CD14-positive monocyte (primary cell): ENCODE data around the gene PITPNB. TPM values are rescaled to one million over a fixed set of nuclear protein-coding genes. Genes with fewer than 3 reads are reported as not detected.

Experiments
- DNase-seq, 3 donors: peaks; one replicate each; pipeline ENCODE4 v3.0.0-alpha.2; 2011 to 2022
- H2AFZ ChIP-seq: 2 replicates; pipeline ENCODE4 v1.6.0; 2012; ENCODE audit warnings: mild to moderate bottlenecking, low read depth, low read length, inconsistent platforms; ENCODE audit not compliant: insufficient read depth, poor library complexity, severe bottlenecking
- H3K27ac ChIP-seq, 2 donors: 1 replicate in 1 of 2; 2 replicates in 1 of 2; pipeline ENCODE4 v1.5.1; 2012 to 2013; ENCODE audit warnings: low read length in 2 of 2, control low read depth in 1 of 2, inconsistent platforms in 1 of 2, low read depth in 1 of 2, mild to moderate bottlenecking in 1 of 2
- H3K27me3 ChIP-seq, 2 donors: one replicate each; pipeline versions ENCODE4 v1.6.0 to v1.6.1; 2011 to 2013; ENCODE audit warnings: low read length in 2 of 2; ENCODE audit not compliant: control insufficient read depth in 2 of 2, insufficient read depth in 2 of 2
- H3K36me3 ChIP-seq, 2 donors: replicated peaks in 1 of 2; 1 replicate in 1 of 2; 2 replicates in 1 of 2; pipeline versions ENCODE4 v1.5.1 to v1.6.1; 2012 to 2013; ENCODE audit warnings: low read length in 2 of 2, control low read depth in 1 of 2, inconsistent platforms in 1 of 2, mild to moderate bottlenecking in 1 of 2; ENCODE audit not compliant: insufficient read depth in 2 of 2, control insufficient read depth in 1 of 2
- H3K4me1 ChIP-seq, 2 donors: 1 replicate in 1 of 2; 2 replicates in 1 of 2; pipeline versions ENCODE4 v1.5.1 to v1.6.1; 2012 to 2013; ENCODE audit warnings: low read length in 2 of 2, control low read depth in 1 of 2, inconsistent platforms in 1 of 2, mild to moderate bottlenecking in 1 of 2, moderate library complexity in 1 of 2; ENCODE audit not compliant: insufficient read depth in 2 of 2, control insufficient read depth in 1 of 2
- H3K4me2 ChIP-seq: replicated peaks from 2 replicates; pipeline ENCODE3; 2012; ENCODE audit warnings: low read length, moderate library complexity, mild to moderate bottlenecking; ENCODE audit not compliant: poor library complexity, severe bottlenecking; ENCODE audit errors: extremely low read depth
- H3K4me3 ChIP-seq, 3 experiments: fragments of 200-600 bp in 1 of 3; sonication (generic) in 1 of 3; replicated peaks in 1 of 3; 1 replicate in 2 of 3; 2 replicates in 1 of 3; pipeline ENCODE4 v1.5.1; 2011 to 2013; ENCODE audit warnings: low read length in 3 of 3, mild to moderate bottlenecking in 3 of 3, control low read depth in 2 of 3, low read depth in 2 of 3, inconsistent platforms in 1 of 3, moderate library complexity in 1 of 3
- H3K79me2 ChIP-seq: 2 replicates; pipeline ENCODE4 v1.6.0; 2012; ENCODE audit warnings: mild to moderate bottlenecking, control low read depth, inconsistent platforms, low read length, moderate library complexity; ENCODE audit not compliant: insufficient read depth
- H3K9ac ChIP-seq: 2 replicates; pipeline ENCODE4 v1.6.0; 2017; ENCODE audit warnings: low read length, mild to moderate bottlenecking; ENCODE audit not compliant: insufficient read depth, poor library complexity, severe bottlenecking
- H3K9me3 ChIP-seq, 2 donors: replicated peaks in 1 of 2; 1 replicate in 1 of 2; 2 replicates in 1 of 2; pipeline versions ENCODE4 v1.5.1 to v1.6.1; 2012 to 2013; ENCODE audit warnings: low read length in 2 of 2, control low read depth in 1 of 2; ENCODE audit not compliant: control insufficient read depth in 1 of 2, insufficient read depth in 1 of 2
- H4K20me1 ChIP-seq: 2 replicates; pipeline ENCODE4 v1.6.0; 2012; ENCODE audit warnings: mild to moderate bottlenecking, low read length, control low read depth, moderate library complexity; ENCODE audit not compliant: insufficient read depth
- H3K27ac Mint-ChIP-seq, 7 donors: one replicate each; pipeline ENCODE4 v1.8.0; 2020; ENCODE audit warnings: mild to moderate bottlenecking in 7 of 7, mixed read lengths in 7 of 7, moderate library complexity in 6 of 7, inconsistent platforms in 2 of 7
- H3K27me3 Mint-ChIP-seq, 3 donors: one replicate each; pipeline ENCODE4 v1.8.0; 2021 to 2022; ENCODE audit warnings: low read depth in 3 of 3, mild to moderate bottlenecking in 3 of 3, mixed read lengths in 3 of 3, moderate library complexity in 3 of 3, inconsistent platforms in 1 of 3
- H3K36me3 Mint-ChIP-seq, 2 donors: one replicate each; pipeline ENCODE4 v1.8.0; 2020; ENCODE audit warnings: mixed read lengths in 2 of 2, inconsistent platforms in 1 of 2, mild to moderate bottlenecking in 1 of 2
- H3K4me1 Mint-ChIP-seq: one replicate; pipeline ENCODE4 v1.8.0; 2020; ENCODE audit warnings: mild to moderate bottlenecking, mixed read lengths
- H3K4me3 Mint-ChIP-seq, 2 donors: one replicate each; pipeline ENCODE4 v1.8.0; 2020; ENCODE audit warnings: mild to moderate bottlenecking in 2 of 2, mixed read lengths in 2 of 2, moderate library complexity in 1 of 2
- H3K9me3 Mint-ChIP-seq, 7 donors: one replicate each; pipeline ENCODE4 v1.8.0; 2020 to 2022; ENCODE audit warnings: mixed read lengths in 7 of 7, mild to moderate bottlenecking in 6 of 7, moderate library complexity in 6 of 7, inconsistent platforms in 2 of 7
- WGBS: methylation state at CpG from one replicate; pipeline ENCODE4 v1.1.5; 2013; ENCODE audit warnings: missing lambda C conversion rate; ENCODE audit not compliant: insufficient coverage; 5-methylcytosine and 5-hydroxymethylcytosine counted together
- intact Hi-C, 2 donors: fragments of 100-400 bp; cut with micrococcal nuclease; formaldehyde crosslinking; loops; one replicate each; pipeline versions ENCODE4 v1.15.0 to v1.15.1; 2023
- polyA plus RNA-seq, 3 donors: library from polyadenylated mRNA; depleted of rRNA in 1 of 3; unstranded in 2 of 3; stranded (reverse) in 1 of 3; fragments of 300-500 nt in 2 of 3; fragments of >200 nt in 1 of 3; fragmentation: Illumina TruSeq in 2 of 3; gene quantifications; 1 replicate in 2 of 3; 2 replicates in 1 of 3; pipeline ENCODE4 v1.2.3, GENCODE V29; 2012 to 2021
- TF ChIP-seq, protein P1 (sequence below): fragments of 200-600 bp; IDR thresholded peaks from one replicate; pipeline ENCODE4 v1.8.0; 2022; ENCODE audit warnings: antibody characterized with exemption, mild to moderate bottlenecking

Gene PITPNB
- polyA plus RNA-seq, 3 donors = 19.2 to 29.1 (median 25.2) TPM

DNA sequence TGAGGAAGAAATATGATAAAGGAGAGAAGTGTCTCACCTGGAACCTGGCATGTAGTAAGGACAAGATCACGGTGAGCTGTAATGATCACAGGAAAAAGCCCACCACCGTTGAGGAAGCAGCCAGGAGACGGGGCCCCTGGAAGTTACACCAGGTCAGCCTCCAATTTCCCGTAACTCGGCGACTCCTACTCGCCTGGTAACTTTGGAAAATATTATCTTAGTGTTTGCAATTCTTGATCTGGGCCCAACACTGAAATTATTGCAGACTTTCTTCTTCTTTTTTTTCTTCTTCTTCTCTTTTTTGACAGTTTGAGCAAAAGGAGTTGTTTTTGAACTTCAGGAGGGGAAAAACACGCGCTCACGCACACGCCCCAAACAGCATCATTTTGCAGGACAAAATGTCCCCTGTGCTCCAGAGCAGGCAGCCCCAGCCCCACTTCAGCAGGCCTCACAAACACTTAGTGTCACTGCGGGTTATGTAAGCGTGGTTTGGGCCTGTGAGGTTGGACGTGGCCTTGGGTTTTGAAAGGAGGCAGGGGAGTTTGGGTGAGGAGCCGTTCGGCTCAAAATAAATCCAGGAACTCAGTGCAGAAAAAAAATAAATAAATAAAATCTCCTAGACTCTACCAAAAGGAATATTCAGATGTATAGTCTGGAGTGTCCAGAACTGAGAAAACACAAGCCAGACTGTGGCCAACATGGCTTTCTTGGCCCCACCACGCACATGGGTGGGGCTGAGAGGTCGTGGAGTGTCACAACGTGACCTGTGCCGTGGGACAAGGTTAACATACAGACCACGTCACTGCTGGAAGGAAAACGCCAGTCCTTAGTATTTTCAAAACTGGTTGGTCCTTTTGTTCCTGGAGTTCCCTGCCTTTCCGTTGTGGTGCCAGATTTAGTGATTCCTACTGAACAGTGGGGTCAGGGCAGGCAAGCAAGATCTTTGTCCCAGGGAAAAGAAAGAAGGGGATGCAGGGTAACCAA lies 91.2 kb downstream of the PITPNB start:
- Mint-ChIP-seq H3K27ac (no peak overlapping the region), H3K4me3 (no peak overlapping the region), H3K4me1 (no peaks in the 10 kb centered on the region), H3K27me3 (no peaks in the 10 kb centered on the region), H3K36me3 (no peaks in the 10 kb centered on the region), H3K9me3 (peaks cover 0 to 4% (median 0%) of the 10 kb centered on the region in 7 donors)
- H3K27me3 ChIP-seq = no peaks in the 10 kb centered on the region
- intact Hi-C loops = no loop called here
- no peaks in the 10 kb centered on the region for H3K9me3 ChIP-seq
- no peaks in the 10 kb centered on the region for H4K20me1 ChIP-seq
- H3K27ac ChIP-seq = no peak overlapping the region
- no peaks in the 10 kb centered on the region for H3K4me1 ChIP-seq
- no peak overlapping the region for H3K9ac ChIP-seq
- 80% methylated on average over 10 of the region's 23 CpGs for WGBS
- no peak overlapping the region for H3K4me3 ChIP-seq
- TF ChIP-seq, protein P1, sequence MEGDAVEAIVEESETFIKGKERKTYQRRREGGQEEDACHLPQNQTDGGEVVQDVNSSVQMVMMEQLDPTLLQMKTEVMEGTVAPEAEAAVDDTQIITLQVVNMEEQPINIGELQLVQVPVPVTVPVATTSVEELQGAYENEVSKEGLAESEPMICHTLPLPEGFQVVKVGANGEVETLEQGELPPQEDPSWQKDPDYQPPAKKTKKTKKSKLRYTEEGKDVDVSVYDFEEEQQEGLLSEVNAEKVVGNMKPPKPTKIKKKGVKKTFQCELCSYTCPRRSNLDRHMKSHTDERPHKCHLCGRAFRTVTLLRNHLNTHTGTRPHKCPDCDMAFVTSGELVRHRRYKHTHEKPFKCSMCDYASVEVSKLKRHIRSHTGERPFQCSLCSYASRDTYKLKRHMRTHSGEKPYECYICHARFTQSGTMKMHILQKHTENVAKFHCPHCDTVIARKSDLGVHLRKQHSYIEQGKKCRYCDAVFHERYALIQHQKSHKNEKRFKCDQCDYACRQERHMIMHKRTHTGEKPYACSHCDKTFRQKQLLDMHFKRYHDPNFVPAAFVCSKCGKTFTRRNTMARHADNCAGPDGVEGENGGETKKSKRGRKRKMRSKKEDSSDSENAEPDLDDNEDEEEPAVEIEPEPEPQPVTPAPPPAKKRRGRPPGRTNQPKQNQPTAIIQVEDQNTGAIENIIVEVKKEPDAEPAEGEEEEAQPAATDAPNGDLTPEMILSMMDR = no peak
- H2AFZ ChIP-seq = no peak overlapping the region
- H3K79me2 ChIP-seq = no peaks in the 10 kb centered on the region
- H3K36me3 ChIP-seq = no peaks in the 10 kb centered on the region
- DNase-seq = no peak
- no peak overlapping the region for H3K4me2 ChIP-seq

DNA sequence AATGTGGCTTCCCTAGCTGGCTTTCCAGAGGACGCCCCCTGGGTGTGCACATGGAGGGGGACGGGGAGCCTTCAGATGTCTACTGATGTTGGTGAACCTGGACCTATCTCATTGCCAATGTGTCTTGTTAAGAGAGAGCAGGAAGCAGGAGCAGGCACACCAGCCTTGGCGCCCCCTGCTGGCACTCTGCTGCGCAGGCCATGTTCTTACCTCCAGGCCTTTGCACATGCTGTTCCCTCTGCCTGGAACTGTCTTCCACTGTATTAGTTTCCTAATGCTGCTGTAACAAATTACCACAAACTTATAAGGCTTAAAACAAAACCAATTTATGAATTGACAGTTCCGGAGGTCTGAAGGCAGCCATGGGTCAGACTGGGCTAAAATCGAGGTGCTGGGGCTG lies 93.9 kb downstream of the PITPNB start:
- no peak overlapping the region for H3K9ac ChIP-seq
- 100% methylated on average over 5 of the region's 6 CpGs for WGBS
- peaks cover 0 to 4% (median 0%) of the 10 kb centered on the region in 7 donors for H3K9me3 Mint-ChIP-seq
- H3K4me1 Mint-ChIP-seq = no peaks in the 10 kb centered on the region
- TF ChIP-seq, protein P1 = peak; percentile 55
- no peak overlapping the region for H3K27ac Mint-ChIP-seq
- H3K27me3 ChIP-seq = no peaks in the 10 kb centered on the region
- H3K36me3 Mint-ChIP-seq = no peaks in the 10 kb centered on the region
- H3K79me2 ChIP-seq = no peaks in the 10 kb centered on the region
- no peaks in the 10 kb centered on the region for H4K20me1 ChIP-seq
- intact Hi-C loops = no loop called here
- H3K4me3 ChIP-seq = no peak overlapping the region
- no peak overlapping the region for H3K27ac ChIP-seq
- peak in 2 of 3 donors; percentile 5 to 14 for DNase-seq
- no peaks in the 10 kb centered on the region for H3K9me3 ChIP-seq
- H3K27me3 Mint-ChIP-seq = no peaks in the 10 kb centered on the region
- H3K4me1 ChIP-seq = no peaks in the 10 kb centered on the region
- H3K36me3 ChIP-seq = no peaks in the 10 kb centered on the region
- H3K4me2 ChIP-seq = no peak overlapping the region
- no peak overlapping the region for H2AFZ ChIP-seq
- no peak overlapping the region for H3K4me3 Mint-ChIP-seq
